Neuronal stem cell (in vitro differentiated cells): ENCODE measurements around the gene STAT1.

Experiments used
- DNase-seq: peaks from one replicate; pipeline ENCODE4 v3.0.0-alpha.2; 2013; ENCODE audit warnings: low spot score
- H2AFZ ChIP-seq: one replicate; pipeline ENCODE4 v1.6.1; 2013; ENCODE audit warnings: mild to moderate bottlenecking, low read length, inconsistent platforms
- H2AK5ac ChIP-seq: 2 replicates; pipeline ENCODE4 v1.6.1; 2013; ENCODE audit warnings: low read depth, mild to moderate bottlenecking, inconsistent platforms, low read length, moderate library complexity, mixed read lengths
- H2BK120ac ChIP-seq: 2 replicates; pipeline ENCODE4 v1.6.1; 2013; ENCODE audit warnings: low read depth, mild to moderate bottlenecking, inconsistent platforms, low read length, moderate library complexity, mixed read lengths
- H2BK12ac ChIP-seq: one replicate; pipeline ENCODE4 v1.6.1; 2013; ENCODE audit warnings: low read length, inconsistent platforms
- H2BK15ac ChIP-seq: 2 replicates; pipeline ENCODE4 v1.6.1; 2013; ENCODE audit warnings: mild to moderate bottlenecking, low read length, inconsistent platforms, mixed read lengths
- H2BK5ac ChIP-seq: one replicate; pipeline ENCODE4 v1.6.1; 2013; ENCODE audit warnings: inconsistent platforms, mild to moderate bottlenecking, low read length, moderate library complexity
- H3K14ac ChIP-seq: one replicate; pipeline ENCODE4 v1.6.1; 2013; ENCODE audit warnings: low read length, inconsistent platforms
- H3K18ac ChIP-seq: 2 replicates; pipeline ENCODE4 v1.6.1; 2013; ENCODE audit warnings: low read length, inconsistent platforms
- H3K23ac ChIP-seq: 2 replicates; pipeline ENCODE4 v1.6.1; 2013; ENCODE audit warnings: low read depth, mild to moderate bottlenecking, mixed read lengths, low read length, inconsistent platforms; ENCODE audit not compliant: poor library complexity
- H3K27ac ChIP-seq: replicated peaks from 3 replicates; pipeline ENCODE4 v1.5.1; 2013; ENCODE audit warnings: low read length, inconsistent platforms
- H3K27me3 ChIP-seq, 3 experiments: 2 replicates each; pipeline ENCODE4 v1.6.1; 2013; ENCODE audit warnings: low read length in 3 of 3, mild to moderate bottlenecking in 2 of 3, inconsistent platforms in 1 of 3, low read depth in 1 of 3, mixed read lengths in 1 of 3, moderate library complexity in 1 of 3; ENCODE audit not compliant: control insufficient read depth in 3 of 3, insufficient read depth in 3 of 3
- H3K36me3 ChIP-seq, 2 donors: replicated peaks in 1 of 2; 2 replicates each; pipeline ENCODE4 v1.6.1; 2013; ENCODE audit warnings: low read length in 2 of 2; ENCODE audit not compliant: control insufficient read depth in 2 of 2, insufficient read depth in 2 of 2
- H3K4ac ChIP-seq: 2 replicates; pipeline ENCODE4 v1.6.1; 2013; ENCODE audit warnings: inconsistent platforms, mild to moderate bottlenecking, low read length, moderate library complexity
- H3K4me1 ChIP-seq, 2 donors: 1 replicate in 1 of 2; 2 replicates in 1 of 2; pipeline ENCODE4 v1.6.1; 2013; ENCODE audit warnings: low read length in 2 of 2, low read depth in 1 of 2; ENCODE audit not compliant: control insufficient read depth in 2 of 2, insufficient read depth in 1 of 2
- H3K4me2 ChIP-seq: one replicate; pipeline ENCODE4 v1.6.1; 2013; ENCODE audit warnings: mild to moderate bottlenecking, low read length, inconsistent platforms; ENCODE audit not compliant: insufficient read depth, poor library complexity, severe bottlenecking
- H3K4me3 ChIP-seq, 2 donors: 2 replicates each; pipeline ENCODE4 v1.5.1; 2013; ENCODE audit warnings: low read length in 2 of 2, mild to moderate bottlenecking in 2 of 2, inconsistent platforms in 1 of 2, moderate library complexity in 1 of 2
- H3K79me1 ChIP-seq: one replicate; pipeline ENCODE4 v1.6.1; 2013; ENCODE audit warnings: low read depth, mild to moderate bottlenecking, inconsistent platforms, low read length, moderate library complexity
- H3K9ac ChIP-seq: one replicate; pipeline ENCODE4 v1.6.1; 2013; ENCODE audit warnings: mild to moderate bottlenecking, low read depth, low read length, inconsistent platforms; ENCODE audit not compliant: poor library complexity
- H3K9me3 ChIP-seq, 2 donors: replicated peaks in 1 of 2; 2 replicates each; pipeline versions ENCODE3 to v1.6.1; 2013; ENCODE audit warnings: low read length in 2 of 2, mild to moderate bottlenecking in 2 of 2, inconsistent platforms in 1 of 2, low read depth in 1 of 2, mixed read lengths in 1 of 2, moderate library complexity in 1 of 2; ENCODE audit not compliant: control insufficient read depth in 2 of 2, insufficient read depth in 1 of 2
- H4K8ac ChIP-seq: one replicate; pipeline ENCODE4 v1.6.1; 2013; ENCODE audit warnings: low read depth, mild to moderate bottlenecking, inconsistent platforms, low read length, moderate library complexity
- H4K91ac ChIP-seq: one replicate; pipeline ENCODE4 v1.6.1; 2013; ENCODE audit warnings: low read length, low read depth, mild to moderate bottlenecking, inconsistent platforms; ENCODE audit not compliant: poor library complexity
- WGBS, 2 donors: extraction: QIAGEN DNeasy Blood & Tissue Kit; methylation state at CpG; one replicate each; pipeline ENCODE4 v1.1.7; 2013; ENCODE audit warnings: missing lambda C conversion rate in 2 of 2, mixed read lengths in 1 of 2; ENCODE audit not compliant: insufficient read length in 2 of 2, insufficient replicate concordance in 1 of 2; ENCODE audit errors: extremely low coverage in 2 of 2; 5-methylcytosine and 5-hydroxymethylcytosine counted together

Gene STAT1

DNA sequence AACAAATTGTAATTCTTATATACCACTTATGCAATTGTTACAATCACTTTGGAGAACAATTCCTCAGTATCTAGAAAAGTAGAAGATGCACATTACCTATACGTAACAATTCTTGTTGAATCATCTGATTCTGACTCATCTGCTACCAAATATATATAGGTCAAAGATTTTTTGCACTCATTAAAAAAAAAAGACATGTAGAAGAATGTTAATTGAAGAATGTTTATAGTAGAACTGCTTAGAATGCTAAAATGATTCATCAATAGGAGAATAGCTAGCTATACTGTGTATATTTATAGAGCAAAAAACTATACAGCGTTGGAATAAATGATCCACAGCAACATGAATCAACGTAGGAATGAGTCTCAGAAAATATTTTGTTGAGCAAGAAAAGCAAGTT, 29.5 kb upstream of the STAT1 start:
- Histone ChIP-seq H3K4ac (no peak overlapping the region), H3K36me3 (no peaks in the 10 kb centered on the region), H2BK15ac (no peak overlapping the region), H3K27me3 (no peaks in the 10 kb centered on the region), H2BK120ac (no peak overlapping the region), H3K79me1 (no peaks in the 10 kb centered on the region), H2BK12ac (no peak overlapping the region), H2BK5ac (no peak overlapping the region), H3K23ac (no peak overlapping the region), H3K14ac (no peak overlapping the region), H3K9ac (no peak overlapping the region), H4K91ac (no peak overlapping the region), H3K9me3 (no peaks in the 10 kb centered on the region), H2AK5ac (no peak overlapping the region), H3K18ac (no peak overlapping the region), H4K8ac (no peak overlapping the region), H3K4me3 (no peak overlapping the region), H3K27ac (no peak overlapping the region), H3K4me2 (no peak overlapping the region), H3K4me1 (peaks cover 0 to 2% of the 10 kb centered on the region in 2 donors), H2AFZ (no peak overlapping the region)
- whole genome bisulfite sequencing, 2 donors, result no CpG with 5 or more reads among the region's 3 CpGs
- DNase-seq, result no peak

DNA sequence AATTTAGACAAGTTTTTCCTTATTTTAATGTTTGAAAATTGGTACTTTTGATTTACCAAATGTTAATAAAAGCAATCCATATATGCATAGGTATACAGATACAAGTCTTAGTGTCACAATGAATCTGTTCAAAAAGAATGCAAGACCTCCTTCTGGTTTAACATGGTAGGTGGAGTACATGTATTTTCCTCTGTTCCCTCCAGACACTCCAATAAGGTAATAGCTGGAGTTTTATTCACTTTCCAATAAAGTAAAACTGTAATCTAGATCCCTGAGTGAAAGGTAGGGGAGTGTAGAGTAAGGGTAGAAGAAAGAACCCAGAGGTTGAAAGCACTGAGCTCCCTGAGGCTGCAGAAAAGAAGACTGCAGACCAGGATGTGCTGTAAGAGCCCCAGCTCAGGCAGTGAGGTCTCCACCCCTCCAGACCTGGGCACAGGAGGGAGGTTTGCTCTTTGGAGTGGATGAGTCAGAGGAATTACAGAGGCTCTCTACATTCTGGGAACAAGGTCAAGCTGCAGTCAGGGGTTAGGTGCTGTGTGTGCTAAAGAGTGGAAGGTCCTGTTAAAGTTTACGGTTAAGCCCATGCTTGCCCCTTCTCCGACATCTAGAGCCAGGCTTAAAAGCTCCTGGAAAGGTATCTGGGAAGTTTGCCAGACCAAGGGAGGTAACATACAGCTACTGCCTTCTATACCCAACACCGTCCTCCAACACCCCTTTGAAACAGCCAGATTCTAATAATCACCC, 27.6 kb upstream of the STAT1 start:
- Histone ChIP-seq H3K9ac (no peak overlapping the region), H2BK5ac (no peak overlapping the region), H3K23ac (no peak overlapping the region), H3K14ac (no peak overlapping the region), H2BK12ac (no peak overlapping the region), H4K8ac (no peak overlapping the region), H2AFZ (no peak overlapping the region), H2BK120ac (no peak overlapping the region), H2AK5ac (no peak overlapping the region), H3K4ac (no peak overlapping the region), H3K18ac (peak overlapping the region; percentile 11), H3K4me3 (no peak overlapping the region), H3K4me1 (peaks cover 0 to 2% of the 10 kb centered on the region in 2 donors), H3K9me3 (no peaks in the 10 kb centered on the region), H3K27me3 (no peaks in the 10 kb centered on the region), H4K91ac (no peak overlapping the region), H3K79me1 (no peaks in the 10 kb centered on the region), H3K27ac (no peak overlapping the region), H2BK15ac (no peak overlapping the region), H3K36me3 (no peaks in the 10 kb centered on the region), H3K4me2 (no peak overlapping the region)
- WGBS, 2 donors, result no CpG with 5 or more reads among the region's 3 CpGs
- no peak for DNase-seq

DNA sequence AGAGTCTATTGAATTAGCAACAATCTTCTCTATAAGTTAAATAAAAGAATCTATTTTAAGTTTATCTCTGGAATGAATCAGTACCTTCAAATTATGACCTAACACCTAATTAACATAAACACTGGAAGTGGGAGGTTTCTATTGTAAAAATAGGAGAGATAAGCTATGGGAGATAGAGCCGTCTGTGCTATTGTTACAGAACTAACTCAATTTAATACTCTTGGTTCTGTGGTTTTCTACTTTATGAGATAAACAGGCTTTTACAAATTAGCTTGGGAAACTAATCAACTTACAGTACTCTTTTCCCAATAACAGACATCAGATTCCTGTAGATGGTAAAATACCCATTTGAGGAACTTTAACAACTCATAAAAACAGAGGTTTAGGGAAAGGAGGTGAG, 25.6 kb upstream of the STAT1 start:
- H2BK5ac ChIP-seq, result no peak overlapping the region
- H3K4ac ChIP-seq, result no peak overlapping the region
- no peak overlapping the region for H2AK5ac ChIP-seq
- H2BK12ac ChIP-seq, result no peak overlapping the region
- H3K36me3 ChIP-seq, result no peaks in the 10 kb centered on the region
- no peak overlapping the region for H3K23ac ChIP-seq
- H3K9ac ChIP-seq, result no peak overlapping the region
- H2BK120ac ChIP-seq, result no peak overlapping the region
- no peaks in the 10 kb centered on the region for H3K79me1 ChIP-seq
- H3K14ac ChIP-seq, result no peak overlapping the region
- DNase-seq, result no peak
- WGBS, 2 donors, result no CpG with 5 or more reads among the region's 1 CpG
- H4K91ac ChIP-seq, result no peak overlapping the region
- no peaks in the 10 kb centered on the region for H3K9me3 ChIP-seq
- H3K4me2 ChIP-seq, result no peak overlapping the region
- no peak overlapping the region for H2AFZ ChIP-seq
- H3K18ac ChIP-seq, result no peak overlapping the region
- H3K27ac ChIP-seq, result no peak overlapping the region
- H3K27me3 ChIP-seq, result no peaks in the 10 kb centered on the region
- no peak overlapping the region for H3K4me3 ChIP-seq
- peaks cover 0 to 2% of the 10 kb centered on the region in 2 donors for H3K4me1 ChIP-seq
- no peak overlapping the region for H2BK15ac ChIP-seq
- no peak overlapping the region for H4K8ac ChIP-seq

DNA sequence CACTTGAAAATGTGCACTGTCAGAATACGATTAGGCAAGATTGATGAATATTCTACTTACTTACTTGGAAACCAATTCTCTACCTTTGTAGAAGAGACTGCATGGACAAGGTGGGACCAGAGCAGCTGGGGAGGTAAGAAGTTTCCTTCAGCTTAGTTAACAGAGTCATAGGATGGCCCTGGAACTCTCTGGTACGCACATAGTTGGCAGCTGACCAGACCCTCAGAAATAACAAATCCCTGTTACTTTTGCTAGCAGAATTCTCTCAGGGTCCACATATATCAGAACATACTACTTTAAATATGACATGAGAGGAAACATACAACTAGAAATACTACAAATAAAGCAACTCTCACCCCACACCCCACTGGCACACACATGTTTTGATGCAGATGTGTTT, 24.8 kb upstream of the STAT1 start:
- Histone ChIP-seq H3K14ac (no peak overlapping the region), H2BK15ac (no peak overlapping the region), H3K79me1 (no peaks in the 10 kb centered on the region), H2AFZ (no peak overlapping the region), H3K27me3 (no peaks in the 10 kb centered on the region), H3K4ac (no peak overlapping the region), H3K18ac (no peak overlapping the region), H2BK120ac (no peak overlapping the region), H3K36me3 (no peaks in the 10 kb centered on the region), H3K27ac (no peak overlapping the region), H4K91ac (no peak overlapping the region), H2BK12ac (no peak overlapping the region), H3K9me3 (no peaks in the 10 kb centered on the region), H3K23ac (no peak overlapping the region), H3K4me1 (peaks cover 0 to 2% of the 10 kb centered on the region in 2 donors), H3K9ac (no peak overlapping the region), H2AK5ac (no peak overlapping the region), H2BK5ac (no peak overlapping the region), H3K4me3 (no peak overlapping the region), H3K4me2 (no peak overlapping the region), H4K8ac (no peak overlapping the region)
- DNase-seq, result no peak
- WGBS, 2 donors, result no CpG with 5 or more reads among the region's 2 CpGs
